GOT3 (cell line): ENCODE results near the gene GABBR2.
"Not testable (repeated sequence)": the region's sequence is repeated elsewhere in the genome, so short reads cannot be mapped to it uniquely, and the experiment has no call there.

Source experiments
- DNase-seq: peaks from one replicate; lab custom pipeline; 2025; ENCODE audit warnings: mixed read lengths; lab: John Stamatoyannopoulos, UW

The GABBR2 gene

GRCh38 chr9:98290411-98290810 is 418.3 kb downstream of the GABBR2 start:
- DNase-seq = no peak

- DNase-seq = no peak
Measured at GRCh38 chr9:98289614-98290201, 419.0 kb downstream of the GABBR2 start.

- no peak for DNase-seq
Measured at GRCh38 chr9:98288881-98289280, 419.9 kb downstream of the GABBR2 start.

- DNase-seq = no peak
Measured at GRCh38 chr9:98287384-98287783, 421.4 kb downstream of the GABBR2 start.

GRCh38 chr9:98285446-98285845 is 423.3 kb downstream of the GABBR2 start:
- DNase-seq = no peak

GRCh38 chr9:98284754-98285153 is 424.0 kb downstream of the GABBR2 start:
- no peak for DNase-seq

- DNase-seq = not testable (repeated sequence)
Measured at GRCh38 chr9:98283143-98283542, 425.6 kb downstream of the GABBR2 start.

- DNase-seq = no peak
Measured at GRCh38 chr9:98281281-98281680, 427.5 kb downstream of the GABBR2 start.

- no peak for DNase-seq
Measured at GRCh38 chr9:98280574-98280973, 428.2 kb downstream of the GABBR2 start.

- DNase-seq = no peak
Measured at GRCh38 chr9:98280162-98280561, 428.6 kb downstream of the GABBR2 start.

GRCh38 chr9:98276907-98277469 is 431.7 kb downstream of the GABBR2 start:
- DNase-seq = no peak

GRCh38 chr9:98275159-98275558 is 433.6 kb downstream of the GABBR2 start:
- DNase-seq = no peak

GRCh38 chr9:98272083-98272482 is 436.7 kb downstream of the GABBR2 start:
- no peak for DNase-seq

GRCh38 chr9:98271479-98271878 is 437.3 kb downstream of the GABBR2 start:
- DNase-seq = no peak

- DNase-seq = not testable (repeated sequence)
Measured at GRCh38 chr9:98270284-98270683, 438.5 kb downstream of the GABBR2 start.

- not testable (repeated sequence) for DNase-seq
Measured at GRCh38 chr9:98269652-98270051, 439.1 kb downstream of the GABBR2 start.

GRCh38 chr9:98267556-98267955 is 441.2 kb downstream of the GABBR2 start:
- not testable (repeated sequence) for DNase-seq

- no peak for DNase-seq
Measured at GRCh38 chr9:98264516-98264915, 444.2 kb downstream of the GABBR2 start.

- no peak for DNase-seq
Measured at GRCh38 chr9:98263482-98264357, 445.0 kb downstream of the GABBR2 start.

- DNase-seq = no peak
Measured at GRCh38 chr9:98263080-98263479, 445.7 kb downstream of the GABBR2 start.

- DNase-seq = no peak
Measured at GRCh38 chr9:98262056-98262455, 446.7 kb downstream of the GABBR2 start.

GRCh38 chr9:98260635-98261034 is 448.1 kb downstream of the GABBR2 start:
- no peak for DNase-seq

- no peak for DNase-seq
Measured at GRCh38 chr9:98259791-98260190, 448.9 kb downstream of the GABBR2 start.
